ENCODE measurements around the gene CDH16. TPM values are rescaled to one million over a fixed set of nuclear protein-coding genes. Genes with fewer than 3 reads are reported as not detected.
A peak's percentile ranks its signal among the peaks of the same experiment; 100 is the strongest.

Gene CDH16
- total RNA-seq, 1 donor from 2014 or later: 0.81 TPM

DNA sequence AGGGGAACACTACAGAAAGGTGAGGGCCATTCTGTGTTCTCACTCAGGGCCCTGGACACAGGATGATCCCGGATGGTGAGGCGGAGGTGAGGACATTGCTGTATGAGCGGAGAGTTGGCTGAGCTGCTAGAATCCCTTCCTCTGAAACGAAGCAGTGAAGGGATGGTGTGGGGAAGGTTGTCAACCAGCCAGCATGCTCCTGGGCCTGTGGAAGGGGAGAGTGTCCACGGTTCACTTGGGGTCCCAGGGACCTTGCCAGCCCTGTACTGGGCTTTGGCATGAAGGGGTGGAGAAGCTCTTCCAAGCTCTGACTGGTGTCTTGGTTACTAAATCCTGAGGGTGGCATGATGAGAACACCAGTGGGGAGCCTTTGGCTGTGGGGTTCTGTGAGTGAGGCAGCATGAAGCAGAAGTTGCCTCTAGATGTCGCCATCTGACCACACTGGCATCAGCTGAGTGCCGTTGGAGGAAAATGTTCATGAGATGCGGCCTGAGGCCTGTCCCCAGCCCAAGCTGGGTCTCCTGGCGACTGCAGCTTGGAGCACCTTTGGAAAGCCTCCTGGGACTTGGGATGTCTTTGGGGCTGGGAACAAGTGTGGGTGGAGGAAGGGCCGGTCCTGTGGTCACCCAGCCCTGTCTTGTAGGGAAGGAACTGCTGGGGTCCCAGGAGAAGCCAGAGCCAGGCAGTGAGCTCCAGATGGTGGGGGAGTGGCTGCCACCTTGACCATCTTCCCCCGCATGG lies 23.6 kb downstream of the CDH16 start:
- TF ChIP-seq, protein P1, sequence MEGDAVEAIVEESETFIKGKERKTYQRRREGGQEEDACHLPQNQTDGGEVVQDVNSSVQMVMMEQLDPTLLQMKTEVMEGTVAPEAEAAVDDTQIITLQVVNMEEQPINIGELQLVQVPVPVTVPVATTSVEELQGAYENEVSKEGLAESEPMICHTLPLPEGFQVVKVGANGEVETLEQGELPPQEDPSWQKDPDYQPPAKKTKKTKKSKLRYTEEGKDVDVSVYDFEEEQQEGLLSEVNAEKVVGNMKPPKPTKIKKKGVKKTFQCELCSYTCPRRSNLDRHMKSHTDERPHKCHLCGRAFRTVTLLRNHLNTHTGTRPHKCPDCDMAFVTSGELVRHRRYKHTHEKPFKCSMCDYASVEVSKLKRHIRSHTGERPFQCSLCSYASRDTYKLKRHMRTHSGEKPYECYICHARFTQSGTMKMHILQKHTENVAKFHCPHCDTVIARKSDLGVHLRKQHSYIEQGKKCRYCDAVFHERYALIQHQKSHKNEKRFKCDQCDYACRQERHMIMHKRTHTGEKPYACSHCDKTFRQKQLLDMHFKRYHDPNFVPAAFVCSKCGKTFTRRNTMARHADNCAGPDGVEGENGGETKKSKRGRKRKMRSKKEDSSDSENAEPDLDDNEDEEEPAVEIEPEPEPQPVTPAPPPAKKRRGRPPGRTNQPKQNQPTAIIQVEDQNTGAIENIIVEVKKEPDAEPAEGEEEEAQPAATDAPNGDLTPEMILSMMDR (conservative IDR thresholded peaks at IDR 0.05; ENCODE audit: low read depth, low read length): peak; percentile 88
- no peak for DNase-seq (ENCODE audit: low read depth)
- H3K4me3 ChIP-seq (ENCODE audit: low read depth, low read length): no peak overlapping the region

DNA sequence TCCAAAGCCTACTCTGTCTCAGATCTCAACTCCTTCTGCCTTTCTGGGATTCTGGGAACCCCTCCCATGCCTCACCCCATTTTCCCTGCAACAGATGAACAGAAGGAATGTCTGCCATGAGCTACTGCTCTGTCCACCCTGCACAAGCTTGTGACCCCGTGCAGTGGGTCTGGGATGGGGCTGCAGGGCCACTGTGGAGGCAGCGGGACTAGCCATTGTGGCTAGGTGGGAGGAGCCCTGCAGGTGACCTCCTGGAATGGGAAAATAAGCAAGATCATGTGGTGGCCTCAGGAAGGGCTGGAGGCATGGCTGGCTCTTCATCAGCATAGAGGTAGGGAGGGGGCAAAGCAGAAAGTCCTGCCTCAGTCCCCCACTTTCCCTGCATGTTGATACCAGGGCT lies 24.6 kb downstream of the CDH16 start:
- no peak for DNase-seq (ENCODE audit: low read depth)
- TF ChIP-seq, protein P1 (conservative IDR thresholded peaks at IDR 0.05; ENCODE audit: low read depth, low read length): no peak
- no peak overlapping the region for H3K4me3 ChIP-seq (ENCODE audit: low read depth, low read length)

DNA sequence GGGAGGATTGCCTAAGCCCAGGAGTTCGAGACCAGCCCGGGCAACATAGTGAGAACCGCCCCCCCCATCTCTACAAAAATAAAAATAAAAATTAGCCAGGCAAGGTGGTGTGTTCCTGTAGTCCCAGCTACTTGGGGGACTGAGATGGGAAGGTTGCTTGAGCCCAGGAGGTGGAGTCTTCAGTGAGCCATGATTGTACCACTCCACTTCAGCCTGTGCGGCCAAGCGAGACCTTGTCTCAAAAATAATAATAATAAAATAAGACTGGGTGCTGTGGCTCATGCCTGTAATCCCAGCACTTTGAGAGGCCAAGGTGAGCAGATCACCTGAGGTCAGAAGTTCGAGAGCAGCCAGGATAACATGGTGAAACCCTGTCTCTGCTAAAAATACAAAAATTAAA lies 26.9 kb downstream of the CDH16 start:
- H3K4me3 ChIP-seq (ENCODE audit: low read depth, low read length): no peak overlapping the region
- DNase-seq (ENCODE audit: low read depth): no peak
- TF ChIP-seq, protein P1 (conservative IDR thresholded peaks at IDR 0.05; ENCODE audit: low read depth, low read length): no peak

DNA sequence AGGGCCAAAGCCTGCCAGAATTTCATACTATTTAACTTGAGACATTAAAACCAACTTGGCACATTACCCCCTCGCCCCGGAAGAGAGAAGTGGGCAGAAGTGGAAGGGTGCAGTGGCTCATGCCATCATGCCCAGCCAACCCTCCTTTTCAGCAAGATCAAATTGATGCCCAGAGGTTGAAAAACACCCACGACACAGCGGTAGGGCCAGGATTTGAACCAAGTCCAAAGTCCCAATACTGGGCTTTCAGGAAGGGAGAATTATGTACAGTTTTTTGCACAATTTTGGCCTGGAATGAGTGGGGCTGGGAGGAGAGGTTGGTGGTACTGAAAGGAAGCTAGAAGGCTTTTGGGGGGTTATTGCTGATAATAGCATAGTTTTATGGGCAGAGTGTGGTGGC lies 27.3 kb downstream of the CDH16 start:
- TF ChIP-seq, protein P1 (conservative IDR thresholded peaks at IDR 0.05; ENCODE audit: low read depth, low read length): no peak
- H3K4me3 ChIP-seq (ENCODE audit: low read depth, low read length): no peak overlapping the region
- no peak for DNase-seq (ENCODE audit: low read depth)

DNA sequence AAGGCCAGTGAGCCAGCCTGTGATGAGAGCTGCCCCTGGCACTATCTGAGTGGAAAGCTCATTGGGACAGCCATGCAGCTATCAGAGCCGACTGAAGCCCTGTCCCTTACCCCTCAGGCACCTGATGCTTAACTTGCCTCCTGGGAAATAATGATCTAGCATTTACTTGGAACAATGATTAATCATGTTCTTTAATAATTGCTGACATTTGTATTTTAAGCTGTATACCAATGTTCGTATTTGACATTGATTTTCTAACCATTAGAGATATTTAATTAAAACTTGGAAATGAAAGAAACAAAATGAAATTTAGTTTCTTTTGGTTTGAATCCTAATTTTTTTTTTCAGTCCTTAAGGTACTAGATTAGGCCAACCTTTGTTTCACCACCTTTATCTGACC lies 27.9 kb downstream of the CDH16 start:
- DNase-seq (ENCODE audit: low read depth): no peak
- no peak overlapping the region for H3K4me3 ChIP-seq (ENCODE audit: low read depth, low read length)
- TF ChIP-seq, protein P1 (conservative IDR thresholded peaks at IDR 0.05; ENCODE audit: low read depth, low read length): no peak

DNA sequence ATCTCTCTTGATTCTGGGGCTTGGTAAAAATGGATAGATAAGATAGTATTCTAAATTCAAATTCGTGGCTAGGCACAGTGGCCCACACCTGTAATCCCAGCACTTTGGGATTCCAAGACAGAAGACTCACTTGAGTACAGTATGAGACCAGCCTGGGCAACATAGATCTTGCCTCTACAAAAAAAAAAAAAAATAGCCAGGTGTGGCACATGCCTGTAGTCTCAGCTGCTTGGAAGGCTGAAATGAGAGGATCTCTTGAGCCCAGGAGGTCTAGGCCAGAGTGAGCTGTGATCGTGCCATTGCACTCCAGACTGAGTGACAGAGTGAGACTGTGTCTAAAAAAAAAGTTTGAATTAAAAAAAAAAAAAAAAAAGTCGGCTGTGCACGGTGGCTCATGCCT lies 29.1 kb downstream of the CDH16 start:
- no peak for DNase-seq (ENCODE audit: low read depth)
- TF ChIP-seq, protein P1 (conservative IDR thresholded peaks at IDR 0.05; ENCODE audit: low read depth, low read length): no peak
- H3K4me3 ChIP-seq (ENCODE audit: low read depth, low read length): no peak overlapping the region

Data from epithelial cell of proximal tubule (primary cell).